Activated CD4-positive, alpha-beta T cell treated with anti-CD3 and anti-CD28 coated beads for 36 hours (primary cell): ENCODE data around the gene STYXL2. TPM values are rescaled to one million over a fixed set of nuclear protein-coding genes. Genes with fewer than 3 reads are reported as not detected.

Source experiments
- ATAC-seq: fragments of 200-7000 bp; cut with Tn5 transposase; one replicate; pipeline ENCODE4 v1.10.0; 2021; ENCODE audit warnings: mild to moderate bottlenecking, moderate library complexity
- CTCF ChIA-PET: fragments of 350-600 bp; sonication (Branson Sonifier 250); formaldehyde crosslinking; loops from one replicate; lab custom pipeline; 2021; ENCODE audit warnings: antibody characterized with exemption; lab: Charles Lee
- POLR2A ChIA-PET: fragments of 350-600 bp; sonication (Branson Sonifier 250); formaldehyde crosslinking; loops from one replicate; lab custom pipeline; 2021; ENCODE audit warnings: antibody characterized with exemption, inconsistent platforms; lab: Charles Lee
- DNase-seq: peaks from one replicate; pipeline ENCODE4 v3.0.0-alpha.2; 2020
- H3K27ac Mint-ChIP-seq: one replicate; pipeline ENCODE4 v1.8.0; 2021; ENCODE audit warnings: mixed read lengths
- H3K27me3 Mint-ChIP-seq: one replicate; pipeline ENCODE4 v1.8.0; 2021; ENCODE audit warnings: mixed read lengths
- H3K36me3 Mint-ChIP-seq: one replicate; pipeline ENCODE4 v1.8.0; 2021; ENCODE audit warnings: low read depth, mixed read lengths
- H3K4me1 Mint-ChIP-seq: one replicate; pipeline ENCODE4 v1.8.0; 2021; ENCODE audit warnings: mixed read lengths
- H3K4me3 Mint-ChIP-seq: one replicate; pipeline ENCODE4 v1.8.0; 2021; ENCODE audit warnings: mild to moderate bottlenecking, moderate library complexity, mixed read lengths
- H3K9me3 Mint-ChIP-seq: one replicate; pipeline ENCODE4 v1.8.0; 2021; ENCODE audit warnings: low read depth, mixed read lengths
- intact Hi-C, 2 experiments: fragments of 100-400 bp; cut with DNase I in 1 of 2; cut with micrococcal nuclease in 1 of 2; formaldehyde crosslinking; loops; one replicate each; pipeline versions ENCODE4 v1.14.2 to v1.15.1; 2022 to 2024; cut with DNase I, micrococcal nuclease
- total RNA-seq, 2 experiments: library from RNA; stranded (reverse); gene quantifications; one replicate each; pipeline ENCODE4 v1.2.3, GENCODE V29; 2021

The STYXL2 gene
- total RNA-seq, 2 experiments from 2014 or later, result not detected

DNA sequence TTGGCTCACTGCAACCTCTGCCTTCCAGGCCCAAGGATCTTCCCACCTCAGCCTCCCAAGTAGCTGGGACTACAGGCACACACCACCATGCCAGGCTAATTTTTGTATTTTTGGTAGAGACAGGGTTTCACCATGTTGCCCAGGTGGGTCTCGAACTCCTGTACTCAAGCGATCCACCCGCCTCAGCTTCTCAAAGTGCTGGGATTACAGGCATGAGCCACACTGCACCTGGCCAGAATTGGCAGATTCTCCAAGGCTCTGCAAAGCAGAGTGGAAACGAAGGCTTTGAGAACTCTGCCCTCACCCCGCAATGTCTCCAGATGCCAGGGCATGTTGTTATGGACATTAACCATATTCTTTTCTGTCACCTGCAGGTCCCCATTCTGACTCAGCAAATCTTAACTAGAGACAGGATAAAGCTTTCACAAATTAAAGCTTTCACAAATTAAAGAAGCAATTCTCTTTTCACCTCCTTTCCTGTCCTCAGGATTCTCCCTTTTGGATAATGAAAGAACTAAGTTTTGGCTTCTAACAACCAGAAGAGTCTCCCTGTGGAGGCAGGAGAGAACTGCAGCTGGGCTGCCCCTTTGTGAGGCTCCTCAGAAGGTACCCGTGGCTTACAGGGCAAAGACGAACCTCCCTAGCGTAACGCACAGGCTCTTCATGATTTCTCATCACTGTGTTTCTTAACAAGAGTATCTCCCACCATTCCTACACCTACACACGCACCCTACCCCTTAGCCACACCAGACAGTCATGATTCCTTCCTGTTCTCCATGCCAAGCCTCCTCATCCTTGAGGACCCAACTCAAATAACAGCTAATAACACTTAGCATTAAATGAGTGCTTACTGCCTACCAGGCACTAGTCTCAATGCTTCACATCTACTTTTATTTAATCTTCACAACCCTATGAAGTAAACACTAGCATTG is 33.5 kb upstream of the STYXL2 start:
- CTCF ChIA-PET, result interaction anchor here (0.6 to 11.2 kb wide), 37 partner anchors 9 to 495 kb away, joined by 3 to 541 read pairs (median 6); partner anchors contain the start of genes POU2F1 and TADA1
- ATAC-seq (no peak), DNase-seq (no peak)
- POLR2A ChIA-PET, result interaction anchor here (1.0 to 1.4 kb wide), 2 partner anchors 82 to 160 kb away, joined by 4 to 5 read pairs; partner anchors contain the start of gene POU2F1
- no peak overlapping the region for H3K4me3 Mint-ChIP-seq
- H3K36me3 Mint-ChIP-seq, result no peaks in the 10 kb centered on the region
- H3K4me1 Mint-ChIP-seq, result peaks cover 7% of the 10 kb centered on the region
- peak overlapping the region; percentile 27 for H3K27ac Mint-ChIP-seq
- intact Hi-C loops, result loop anchor here in 1 of 2 experiments (10.0 kb wide), 1 partner anchor 374 kb away; no protein-coding TSS in a partner anchor
- no peaks in the 10 kb centered on the region for H3K27me3 Mint-ChIP-seq
- no peaks in the 10 kb centered on the region for H3K9me3 Mint-ChIP-seq

DNA sequence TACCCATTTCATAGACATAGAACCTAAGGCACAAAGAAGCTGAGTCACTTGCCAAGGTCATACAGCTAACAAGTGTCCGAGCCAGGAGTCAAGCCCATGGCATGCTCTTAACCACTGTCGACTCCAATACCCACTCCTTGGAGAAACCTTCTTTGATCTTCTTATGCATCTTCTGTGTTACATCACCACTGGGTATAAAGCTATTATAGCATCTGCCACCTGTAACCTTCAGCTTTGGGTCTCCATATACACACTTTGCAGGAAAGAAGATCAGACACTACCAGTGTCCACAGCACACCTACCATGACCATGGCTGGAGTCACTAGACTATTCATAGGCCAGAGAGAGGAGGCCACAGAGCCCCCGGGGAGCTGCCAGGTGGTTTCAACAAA is 32.8 kb upstream of the STYXL2 start:
- intact Hi-C loops, result loop anchor here in 1 of 2 experiments (10.0 kb wide), 1 partner anchor 374 kb away; no protein-coding TSS in a partner anchor

DNA sequence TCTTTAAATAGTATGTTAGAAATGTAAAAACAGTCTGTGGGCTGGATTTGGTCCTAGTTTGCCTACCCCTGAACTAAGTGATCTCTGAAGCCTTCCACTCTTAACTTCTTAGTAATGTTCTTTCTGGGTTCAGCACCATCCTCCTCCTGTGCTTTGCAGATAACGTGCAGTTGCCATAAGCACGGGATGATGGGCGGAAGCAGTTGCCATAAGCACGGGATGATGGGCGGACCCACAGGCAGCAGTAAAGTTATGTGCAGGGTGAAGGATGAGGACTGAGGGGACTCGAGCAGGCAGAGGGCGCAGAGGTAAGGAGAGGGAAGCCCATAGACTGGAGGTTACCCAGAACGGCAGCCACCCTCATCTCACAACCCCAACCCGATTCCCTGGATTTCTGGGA is 29.3 kb upstream of the STYXL2 start:
- intact Hi-C loops, result loop anchor here (5.0 to 10.0 kb wide), 3 partner anchors 343 to 493 kb away; no protein-coding TSS in a partner anchor
- Mint-ChIP-seq H3K4me3 (no peak overlapping the region), H3K36me3 (no peaks in the 10 kb centered on the region), H3K4me1 (no peaks in the 10 kb centered on the region), H3K27me3 (no peaks in the 10 kb centered on the region), H3K27ac (no peak overlapping the region), H3K9me3 (no peaks in the 10 kb centered on the region)
- POLR2A ChIA-PET, result no interaction called here
- ATAC-seq (no peak), DNase-seq (no peak)
- CTCF ChIA-PET, result interaction anchor here (0.7 to 11.2 kb wide), 5 partner anchors 13 to 162 kb away, joined by 3 to 541 read pairs (median 3); no protein-coding TSS in a partner anchor

More for the DNA sequence above, 32.8 kb upstream of the STYXL2 start:
- no peak for ATAC-seq
- Mint-ChIP-seq H3K36me3 (no peaks in the 10 kb centered on the region), H3K27ac (no peak overlapping the region), H3K27me3 (no peaks in the 10 kb centered on the region), H3K9me3 (no peaks in the 10 kb centered on the region), H3K4me1 (peaks cover 7% of the 10 kb centered on the region), H3K4me3 (no peak overlapping the region)
- CTCF ChIA-PET, result interaction anchor here (0.6 to 11.2 kb wide), 15 partner anchors 17 to 495 kb away, joined by 3 to 541 read pairs (median 6); partner anchors contain the start of gene TADA1
- POLR2A ChIA-PET, result no interaction called here
- no peak for DNase-seq

DNA sequence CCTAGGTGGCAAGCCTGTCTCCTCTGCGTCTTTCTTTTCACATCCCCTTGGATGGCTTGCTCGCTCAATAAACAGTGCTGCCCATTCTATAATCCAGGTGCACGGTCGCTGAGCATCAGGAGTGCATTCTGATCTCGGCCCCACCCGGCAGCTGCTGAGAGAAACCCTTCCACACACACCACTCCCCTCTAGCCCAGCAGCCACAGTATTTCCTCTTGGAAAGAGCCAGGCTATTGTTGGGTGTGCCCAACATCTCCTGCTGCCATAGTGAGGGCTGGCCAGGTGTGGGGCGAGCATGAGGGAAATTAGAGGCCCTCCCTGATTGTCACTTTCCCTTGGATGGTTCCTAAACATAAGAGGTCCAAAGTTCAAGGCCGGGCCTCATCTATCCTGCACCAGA is 28.4 kb upstream of the STYXL2 start:
- intact Hi-C loops, result loop anchor here (5.0 to 10.0 kb wide), 3 partner anchors 342 to 492 kb away; no protein-coding TSS in a partner anchor
- Mint-ChIP-seq H3K4me3 (no peak overlapping the region), H3K36me3 (no peaks in the 10 kb centered on the region), H3K27ac (no peak overlapping the region), H3K9me3 (no peaks in the 10 kb centered on the region), H3K4me1 (no peaks in the 10 kb centered on the region), H3K27me3 (no peaks in the 10 kb centered on the region)
- DNase-seq, result no peak
- CTCF ChIA-PET, result interaction anchor here (0.7 to 11.2 kb wide), 5 partner anchors 12 to 158 kb away, joined by 3 to 541 read pairs (median 3); no protein-coding TSS in a partner anchor
- ATAC-seq, result no peak
- POLR2A ChIA-PET, result no interaction called here

DNA sequence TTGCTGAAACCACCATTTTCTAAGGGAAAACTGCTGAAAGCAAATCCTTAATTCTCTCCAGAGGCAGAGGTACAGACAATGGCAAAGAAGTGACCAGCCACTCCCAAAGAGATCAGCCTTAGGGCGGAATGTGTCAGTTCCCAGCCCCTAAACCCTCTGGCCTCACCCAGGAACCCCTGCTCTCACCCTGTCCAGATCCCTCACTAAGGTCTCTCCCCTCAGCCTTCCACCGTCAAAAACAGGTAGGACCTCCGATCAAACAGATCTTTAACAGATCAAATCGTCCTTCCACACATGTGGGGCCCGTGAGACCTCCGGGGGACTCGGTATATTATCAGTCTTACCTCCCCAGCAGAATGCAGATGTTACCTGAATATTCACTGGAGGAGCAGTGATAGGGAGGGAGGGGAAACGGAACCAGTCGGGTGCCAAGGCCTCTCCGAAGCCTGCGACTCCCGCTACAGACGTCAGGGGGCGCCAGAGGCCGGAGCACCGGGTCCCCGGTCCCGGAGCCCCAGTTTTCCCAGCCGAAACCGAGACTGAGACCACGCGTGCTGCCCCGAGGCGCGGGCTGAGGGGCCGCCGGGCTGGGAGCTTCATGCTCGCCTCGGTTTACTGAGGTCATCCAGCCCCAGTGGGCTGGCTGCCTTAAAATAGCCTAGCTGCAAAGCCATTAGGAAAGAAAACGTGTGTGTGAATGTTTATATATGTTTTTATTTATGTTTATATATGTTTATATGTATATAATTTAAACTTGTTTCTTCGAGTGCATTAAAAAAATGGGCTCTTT is 27.3 kb upstream of the STYXL2 start:
- no peaks in the 10 kb centered on the region for H3K27me3 Mint-ChIP-seq
- H3K4me3 Mint-ChIP-seq, result no peak overlapping the region
- ChIA-PET CTCF (interaction anchor here (0.6 to 11.2 kb wide), 21 partner anchors 10 to 476 kb away, joined by 3 to 541 read pairs (median 3); no protein-coding TSS in a partner anchor), POLR2A (interaction anchor here (0.5 kb wide), 1 partner anchor 157 kb away, joined by 4 read pairs; no protein-coding TSS in a partner anchor)
- H3K36me3 Mint-ChIP-seq, result no peaks in the 10 kb centered on the region
- intact Hi-C loops, result loop anchor here (1.0 to 10.0 kb wide), 11 partner anchors 58 to 491 kb away; partner anchors contain the start of gene POU2F1 (in 2 of the 2)
- ATAC-seq (peak; percentile 95), DNase-seq (peak; percentile 87)
- H3K27ac Mint-ChIP-seq, result no peak overlapping the region
- H3K9me3 Mint-ChIP-seq, result no peaks in the 10 kb centered on the region
- no peaks in the 10 kb centered on the region for H3K4me1 Mint-ChIP-seq

DNA sequence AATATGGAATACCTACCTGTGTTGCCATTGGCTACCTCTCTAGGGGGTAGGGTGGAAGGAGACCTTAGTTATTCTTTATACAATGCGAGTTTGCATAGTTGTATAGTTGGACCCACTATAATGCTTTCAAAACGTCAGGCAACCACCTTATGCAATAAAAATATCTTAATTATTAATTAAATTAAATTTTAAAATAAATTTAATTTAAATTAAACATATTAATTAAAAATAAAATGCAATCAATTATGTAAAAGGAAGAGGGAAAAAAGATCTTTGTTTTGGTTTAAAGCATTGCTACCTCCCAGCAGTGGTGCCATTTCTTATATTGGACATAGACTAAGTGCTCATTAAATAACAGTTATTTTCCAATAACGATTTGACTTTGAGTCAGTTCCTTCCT is 26.0 kb upstream of the STYXL2 start:
- POLR2A ChIA-PET, result no interaction called here
- Mint-ChIP-seq H3K36me3 (no peaks in the 10 kb centered on the region), H3K4me1 (no peaks in the 10 kb centered on the region), H3K27me3 (no peaks in the 10 kb centered on the region), H3K27ac (no peak overlapping the region), H3K9me3 (no peaks in the 10 kb centered on the region), H3K4me3 (no peak overlapping the region)
- intact Hi-C loops, result loop anchor here (2.0 to 10.0 kb wide), 6 partner anchors 153 to 489 kb away; partner anchors contain the start of gene POU2F1 (in 1 of the 2)
- ATAC-seq (no peak), DNase-seq (no peak)
- CTCF ChIA-PET, result no interaction called here

DNA sequence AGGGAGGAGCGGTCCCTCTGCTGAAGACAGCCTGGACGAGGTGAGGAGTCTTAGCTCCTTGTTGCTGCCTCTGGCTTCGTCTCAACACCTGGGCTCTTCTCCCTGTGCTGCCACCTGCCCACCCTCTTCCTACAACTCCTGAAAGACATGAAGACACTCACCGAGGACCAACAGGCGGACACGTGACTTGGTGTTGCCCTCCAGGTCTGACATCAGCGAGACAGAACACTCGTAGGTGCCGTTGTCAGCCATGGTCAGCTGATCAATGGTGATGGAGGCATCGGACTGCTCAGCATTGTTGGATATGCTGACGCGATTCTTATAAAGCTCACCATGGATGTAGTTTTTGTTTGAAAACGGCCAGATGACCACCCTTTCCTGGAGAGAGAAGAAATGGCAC is 25.1 kb upstream of the STYXL2 start:
- ChIA-PET CTCF (interaction anchor here (0.7 to 1.3 kb wide), 5 partner anchors 11 to 1179 kb away, joined by 3 read pairs; no protein-coding TSS in a partner anchor), POLR2A (interaction anchor here (0.6 kb wide), 1 partner anchor 132 kb away, joined by 5 read pairs; no protein-coding TSS in a partner anchor)
- Mint-ChIP-seq H3K4me1 (no peaks in the 10 kb centered on the region), H3K27me3 (no peaks in the 10 kb centered on the region), H3K27ac (no peak overlapping the region), H3K36me3 (no peaks in the 10 kb centered on the region), H3K9me3 (no peaks in the 10 kb centered on the region), H3K4me3 (no peak overlapping the region)
- intact Hi-C loops, result loop anchor here (5.0 to 10.0 kb wide), 3 partner anchors 339 to 489 kb away; no protein-coding TSS in a partner anchor
- ATAC-seq (no peak), DNase-seq (no peak)

DNA sequence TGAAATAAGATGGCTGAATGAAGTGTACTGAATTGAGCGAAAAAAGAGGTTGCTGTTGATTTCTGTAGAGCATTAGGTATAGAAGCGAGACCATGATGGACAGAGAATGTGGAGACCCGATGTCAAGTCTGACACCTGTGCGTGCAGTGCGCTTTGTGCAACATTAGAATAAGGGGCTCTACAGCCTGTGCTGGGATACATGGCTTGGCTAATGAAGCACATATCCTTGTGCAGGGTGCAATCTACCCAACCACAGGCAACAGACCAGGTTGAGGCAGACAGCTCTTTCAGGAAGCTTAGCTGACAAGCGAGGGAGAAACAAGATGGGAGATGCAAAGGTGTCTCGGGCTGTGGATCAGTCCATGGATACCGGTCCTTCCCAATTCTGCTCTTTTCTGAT is 22.6 kb upstream of the STYXL2 start:
- H3K36me3 Mint-ChIP-seq, result no peaks in the 10 kb centered on the region
- no peak for ATAC-seq
- H3K27me3 Mint-ChIP-seq, result no peaks in the 10 kb centered on the region
- intact Hi-C loops, result no loop called here
- no peak for DNase-seq
- POLR2A ChIA-PET, result no interaction called here
- no peak overlapping the region for H3K4me3 Mint-ChIP-seq
- H3K27ac Mint-ChIP-seq, result no peak overlapping the region
- CTCF ChIA-PET, result interaction anchor here (0.6 kb wide), 2 partner anchors 33 to 79 kb away, joined by 3 read pairs; no protein-coding TSS in a partner anchor
- peaks cover 6% of the 10 kb centered on the region for H3K4me1 Mint-ChIP-seq
- H3K9me3 Mint-ChIP-seq, result no peaks in the 10 kb centered on the region

DNA sequence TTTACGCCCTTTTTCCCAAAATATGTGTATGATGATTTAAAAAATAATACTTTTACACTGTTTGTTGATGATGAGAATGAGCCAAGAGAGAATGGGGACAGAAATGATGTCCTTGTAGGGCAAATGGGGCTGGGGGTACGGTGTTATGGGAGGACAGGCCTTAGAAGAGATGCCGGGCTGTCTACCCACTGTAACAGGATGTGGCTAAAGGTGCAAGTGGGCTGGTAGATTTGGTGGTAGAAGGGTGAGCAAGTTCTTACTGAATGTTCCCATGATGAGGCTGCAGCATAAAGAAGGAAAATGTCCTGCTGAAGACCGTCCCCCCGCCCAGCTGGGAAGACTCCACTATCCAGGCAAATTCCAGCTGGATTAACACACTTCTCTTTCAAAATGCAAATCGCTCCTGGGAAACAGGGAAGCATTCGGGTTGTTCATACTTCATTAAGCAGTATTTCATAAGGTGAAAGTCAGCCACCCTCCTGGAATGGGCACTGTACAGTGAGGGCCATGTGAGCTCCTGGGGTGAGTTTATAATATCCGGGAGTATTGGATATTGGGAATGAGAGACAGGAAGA is 17.7 kb upstream of the STYXL2 start:
- H3K27me3 Mint-ChIP-seq, result no peaks in the 10 kb centered on the region
- ATAC-seq (no peak), DNase-seq (no peak)
- no peak overlapping the region for H3K4me3 Mint-ChIP-seq
- H3K9me3 Mint-ChIP-seq, result no peaks in the 10 kb centered on the region
- CTCF ChIA-PET, result interaction anchor here (0.6 to 1.6 kb wide), 2 partner anchors 9 to 27 kb away, joined by 3 to 7 read pairs; no protein-coding TSS in a partner anchor
- no peak overlapping the region for H3K27ac Mint-ChIP-seq
- intact Hi-C loops, result no loop called here
- H3K4me1 Mint-ChIP-seq, result peaks cover 10% of the 10 kb centered on the region
- H3K36me3 Mint-ChIP-seq, result no peaks in the 10 kb centered on the region
- POLR2A ChIA-PET, result no interaction called here

DNA sequence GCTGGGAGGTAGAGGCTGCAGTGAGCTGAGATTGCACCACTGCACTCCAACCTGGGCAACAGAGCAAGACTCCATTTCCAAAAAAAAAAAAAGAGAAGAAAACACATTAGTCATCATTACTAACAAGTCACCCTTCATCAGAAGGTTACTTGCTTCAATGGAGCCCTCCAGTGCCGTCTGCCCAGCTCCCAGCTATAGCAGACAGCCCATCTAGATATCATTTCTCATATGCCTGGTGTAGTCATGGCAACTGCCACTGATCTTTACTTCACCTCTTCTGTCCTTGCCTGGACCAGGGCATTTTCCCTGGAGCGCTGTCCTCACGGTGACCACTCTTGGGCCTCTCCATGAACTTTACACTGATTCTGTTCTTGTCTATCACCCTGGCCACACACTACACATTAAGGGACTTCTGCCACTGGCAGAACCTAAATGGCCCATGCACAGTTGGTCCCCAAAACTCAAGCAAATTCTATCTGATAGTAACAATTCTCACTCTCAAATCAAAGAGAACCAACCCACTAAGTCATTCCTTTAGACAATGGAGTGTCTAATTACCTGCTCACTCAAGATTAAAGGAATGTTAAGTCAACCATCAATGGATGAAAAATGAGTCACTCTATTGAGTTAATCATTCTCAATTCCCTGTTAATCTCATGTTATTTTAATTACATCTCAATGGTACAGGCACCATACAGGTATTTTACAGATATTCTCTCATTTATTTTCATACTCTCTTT is 16.6 kb upstream of the STYXL2 start:
- ATAC-seq, result no peak
- ChIA-PET POLR2A (no interaction called here), CTCF (interaction anchor here (0.6 to 1.6 kb wide), 4 partner anchors 11 to 472 kb away, joined by 3 to 7 read pairs (median 4); no protein-coding TSS in a partner anchor)
- Mint-ChIP-seq H3K27me3 (no peaks in the 10 kb centered on the region), H3K4me3 (no peak overlapping the region), H3K27ac (no peak overlapping the region), H3K9me3 (no peaks in the 10 kb centered on the region), H3K4me1 (peaks cover 10% of the 10 kb centered on the region), H3K36me3 (no peaks in the 10 kb centered on the region)
- intact Hi-C loops, result no loop called here
- DNase-seq, result no peak
